Ovary (tissue), 9 donors: ENCODE results near the gene IFITM1. TPM values are rescaled to one million over a fixed set of nuclear protein-coding genes. Genes with fewer than 3 reads are reported as not detected.
A peak's percentile ranks its signal among the peaks of the same experiment; 100 is the strongest.

Experiments
- DNase-seq, 5 donors: peaks; one replicate each; pipeline ENCODE4 v3.0.0-alpha.2; 2019 to 2020
- H3K27ac ChIP-seq, 2 donors: fragments of 200-600 bp; one replicate each; pipeline versions ENCODE4 v1.5.1 to v1.8.0; 2019 to 2022
- H3K27me3 ChIP-seq: fragments of 200-600 bp; one replicate; pipeline ENCODE4 v1.8.0; 2022
- H3K36me3 ChIP-seq: fragments of 200-600 bp; sonication (generic); one replicate; pipeline ENCODE4 v1.5.1; 2019
- H3K4me1 ChIP-seq: one replicate; pipeline ENCODE4 v1.8.1; 2013; ENCODE audit warnings: mild to moderate bottlenecking, moderate library complexity; ENCODE audit not compliant: insufficient read depth
- H3K4me3 ChIP-seq: fragments of 200-600 bp; sonication (generic); one replicate; pipeline ENCODE4 v1.5.1; 2017
- H3K9me3 ChIP-seq, 2 donors: fragments of 200-600 bp in 1 of 2; sonication (generic) in 1 of 2; one replicate each; pipeline versions ENCODE4 v1.5.1 to v1.8.1; 2013 to 2019; ENCODE audit warnings: mild to moderate bottlenecking in 1 of 2, moderate library complexity in 1 of 2
- CTCF ChIP-seq, 3 donors: fragments of 450-650 bp in 2 of 3; fragments of 200-600 bp in 1 of 3; IDR thresholded peaks; one replicate each; pipeline versions ENCODE4 v1.5.1 to v1.8.0; 2016 to 2022; ENCODE audit warnings: antibody characterized with exemption in 3 of 3, mild to moderate bottlenecking in 1 of 3
- EP300 ChIP-seq: sonication (generic); formaldehyde crosslinking; IDR thresholded peaks from one replicate; pipeline ENCODE4 v1.6.1; 2017; ENCODE audit warnings: antibody characterized with exemption
- POLR2A ChIP-seq: fragments of 450-650 bp; IDR thresholded peaks from one replicate; pipeline ENCODE4 v1.6.1; 2017; ENCODE audit warnings: antibody characterized with exemption, mild to moderate bottlenecking, moderate library complexity
- WGBS, 3 donors: extraction: QIAGEN DNeasy Blood & Tissue Kit in 1 of 3; methylation state at CpG; one replicate each; pipeline versions ENCODE4 v1.1.5 to v1.1.7; 2013 to 2017; 5-methylcytosine and 5-hydroxymethylcytosine counted together
- intact Hi-C, 4 donors: fragments of 100-400 bp; cut with DNase I; formaldehyde crosslinking; loops; one replicate each; pipeline versions ENCODE4 v1.11.0 to v1.15.1; 2022 to 2023
- polyA plus RNA-seq, 2 donors: library from polyadenylated mRNA; stranded (reverse); fragments of 200-250 nt in 1 of 2; fragments of 350-450 nt in 1 of 2; fragmentation: Illumina TruSeq in 1 of 2; extraction: RNeasy Lipid Tissue Mini Kit (QIAGEN cat#74804) in 1 of 2; gene quantifications; one replicate each; pipeline ENCODE4 v1.2.3, GENCODE V29; 2013 to 2014
- total RNA-seq, 7 donors: library from RNA; depleted of rRNA in 2 of 7; stranded (reverse); fragments of >200 nt in 2 of 7; fragmentation: NEBNext Ultra II Directional in 3 of 7; extraction: Animal tissue kit (Norgen Biotek cat#: 25700) in 3 of 7; gene quantifications; one replicate each; pipeline versions ENCODE4 v1.1.0 to v1.2.4, GENCODE V29; 2016 to 2023
- donor health status: DM: no; HTN: no; CAD: no; lungs with moderate emphysema.
- donor health status: DM: no; HTN: no; CAD: no.
- donor health status: Bipolar disorder and iron deficiency.
- donor health status: DM: yes; HTN: yes; CAD: no.
- donor health status: DM: no; HTN: no; CAD: no.
- donor health status: DM: yes; HTN: yes; CAD: no.

The IFITM1 gene
- total and polyA plus RNA-seq, 9 donors = 211 to 760 (median 496) TPM

- no peaks in the 10 kb centered on the region for H3K9me3 ChIP-seq
- intact Hi-C loops = no loop called here
- peak overlapping the region; percentile 43 for H3K4me3 ChIP-seq
- WGBS, 3 donors = 15 to 44% (median 21%) methylated on average over 7 to 14 of the region's 14 CpGs
- peak in 4 of 5 donors; percentile 21 to 43 (median 23) for DNase-seq
- no peaks in the 10 kb centered on the region for H3K36me3 ChIP-seq
- no peak overlapping the region for H3K27ac ChIP-seq
- no peaks in the 10 kb centered on the region for H3K4me1 ChIP-seq
- no peaks in the 10 kb centered on the region for H3K27me3 ChIP-seq
- no peak for TF ChIP-seq POLR2A
- no peak for TF ChIP-seq CTCF (IDR thresholded peaks at IDR 0.05)
- TF ChIP-seq EP300 = no peak
These were observed 24.5 kb upstream of the IFITM1 start for GRCh38 chr11:289398-289711.

- H3K4me3 ChIP-seq = peak overlapping the region; percentile 43
- WGBS, 3 donors = 89 to 93% (median 90%) methylated on average over 48 of the region's 48 CpGs
- no peaks in the 10 kb centered on the region for H3K27me3 ChIP-seq
- H3K36me3 ChIP-seq = no peaks in the 10 kb centered on the region
- peak in 4 of 5 donors; percentile 27 to 44 (median 32) for DNase-seq
- H3K9me3 ChIP-seq = no peaks in the 10 kb centered on the region
- TF ChIP-seq EP300 (no peak), CTCF (IDR thresholded peaks at IDR 0.05) (no peak), POLR2A (no peak)
- intact Hi-C loops = loop anchor here in 2 of 4 donors (5.0 kb wide), 2 partner anchors 77 to 87 kb away; partner anchors contain the start of gene B4GALNT4 (in 1 of the 2)
- H3K4me1 ChIP-seq = no peaks in the 10 kb centered on the region
- no peak overlapping the region for H3K27ac ChIP-seq
These were observed 23.9 kb upstream of the IFITM1 start for GRCh38 chr11:289712-290620.

GRCh38 chr11:290621-291231 is 23.1 kb upstream of the IFITM1 start:
- peak in 3 of 5 donors; percentile 13 to 38 (median 18) for DNase-seq
- WGBS, 3 donors = 92 to 95% (median 93%) methylated on average over 11 to 13 of the region's 13 CpGs
- TF ChIP-seq POLR2A (no peak), EP300 (no peak), CTCF (IDR thresholded peaks at IDR 0.05) (no peak)

GRCh38 chr11:291281-292210 is 22.3 kb upstream of the IFITM1 start:
- Histone ChIP-seq H3K36me3 (no peaks in the 10 kb centered on the region), H3K9me3 (no peaks in the 10 kb centered on the region), H3K27me3 (no peaks in the 10 kb centered on the region), H3K4me3 (no peak overlapping the region), H3K4me1 (no peaks in the 10 kb centered on the region), H3K27ac (no peak overlapping the region)
- TF ChIP-seq CTCF (IDR thresholded peaks at IDR 0.05) (no peak), EP300 (no peak), POLR2A (no peak)
- peak in 3 of 5 donors; percentile 9 to 37 (median 17) for DNase-seq
- WGBS, 3 donors = 86 to 89% (median 87%) methylated on average over 43 to 44 of the region's 44 CpGs
- intact Hi-C loops = loop anchor here in 2 of 4 donors (5.0 kb wide), 2 partner anchors 76 to 86 kb away; partner anchors contain the start of gene B4GALNT4 (in 1 of the 2)

More at GRCh38 chr11:290621-291231, 23.1 kb upstream of the IFITM1 start:
- H3K36me3 ChIP-seq = no peaks in the 10 kb centered on the region
- H3K9me3 ChIP-seq = no peaks in the 10 kb centered on the region
- no peak overlapping the region for H3K27ac ChIP-seq
- H3K27me3 ChIP-seq = no peaks in the 10 kb centered on the region
- no peaks in the 10 kb centered on the region for H3K4me1 ChIP-seq
- intact Hi-C loops = loop anchor here in 2 of 4 donors (5.0 kb wide), 2 partner anchors 77 to 87 kb away; partner anchors contain the start of gene B4GALNT4 (in 1 of the 2)
- no peak overlapping the region for H3K4me3 ChIP-seq
